Heart left ventricle (tissue), 13 donors: ENCODE measurements around the gene CES4A.

Experiments
- POLR2A ChIP-seq, 2 donors: fragments of 450-650 bp; IDR thresholded peaks; one replicate each; pipeline ENCODE4 v1.6.1; 2017; ENCODE audit warnings: antibody characterized with exemption in 2 of 2, mild to moderate bottlenecking in 2 of 2, moderate library complexity in 2 of 2
- TF ChIP-seq, protein P1 (sequence below), 12 donors: fragments of 200-600 bp; sonication (generic) in 4 of 12; IDR thresholded peaks; one replicate each; pipeline versions ENCODE4 v1.5.0 to v1.8.0; 2018 to 2022; ENCODE audit warnings: antibody characterized with exemption in 12 of 12, mild to moderate bottlenecking in 5 of 12
- donor health status: ischemic (EF 13 %, LVEDD 7.1; RV severe dilation, severe dysfunction).
- donor health status: DM: no; HTN: yes; CAD: no.
- donor health status: DM: no; HTN: no; CAD: no.
- donor health status: ischemic (EF 25% LVEDD 6.9; RV normal size, moderate dysfunction).
- donor health status: ischemic (EF 25% LVEDD 5.7; RV mildly dilated, moderate dysfunction).
- donor health status: ischemic (EF 35%, LVEDD 5.7; RV mildly dilated, moderate dysfunction).
- donor health status: nonischemic (EF 11% LVEDD 7.7; RV severe dilation, severe dysfunction).
- donor health status: DM: yes; HTN: yes; CAD: no.
- donor health status: PGD.
- donor health status: ischemic (EF 29% LVEDD 5.4; RV normal size, mild dysfunction).
- donor health status: nonischemic (EF 23%, LVEDD 6.1; RV moderate dilation, normal function).

DNA sequence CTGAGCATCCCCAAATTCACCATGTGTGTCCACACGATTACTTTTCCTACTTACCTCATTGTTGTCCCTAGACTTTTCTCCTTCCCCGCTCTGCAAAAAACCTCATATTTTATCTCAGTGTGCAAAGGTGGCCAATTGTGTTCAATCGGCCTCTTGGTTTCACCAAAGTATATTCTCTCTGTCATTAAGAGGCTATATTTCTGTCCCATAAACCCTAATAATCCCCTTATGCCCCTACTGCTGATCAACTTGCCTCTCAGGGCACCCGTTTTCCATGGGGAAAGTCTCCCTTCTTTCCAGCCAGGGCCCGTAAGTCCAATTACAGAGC, 41.5 kb upstream of the CES4A start:
- TF ChIP-seq, protein P1, sequence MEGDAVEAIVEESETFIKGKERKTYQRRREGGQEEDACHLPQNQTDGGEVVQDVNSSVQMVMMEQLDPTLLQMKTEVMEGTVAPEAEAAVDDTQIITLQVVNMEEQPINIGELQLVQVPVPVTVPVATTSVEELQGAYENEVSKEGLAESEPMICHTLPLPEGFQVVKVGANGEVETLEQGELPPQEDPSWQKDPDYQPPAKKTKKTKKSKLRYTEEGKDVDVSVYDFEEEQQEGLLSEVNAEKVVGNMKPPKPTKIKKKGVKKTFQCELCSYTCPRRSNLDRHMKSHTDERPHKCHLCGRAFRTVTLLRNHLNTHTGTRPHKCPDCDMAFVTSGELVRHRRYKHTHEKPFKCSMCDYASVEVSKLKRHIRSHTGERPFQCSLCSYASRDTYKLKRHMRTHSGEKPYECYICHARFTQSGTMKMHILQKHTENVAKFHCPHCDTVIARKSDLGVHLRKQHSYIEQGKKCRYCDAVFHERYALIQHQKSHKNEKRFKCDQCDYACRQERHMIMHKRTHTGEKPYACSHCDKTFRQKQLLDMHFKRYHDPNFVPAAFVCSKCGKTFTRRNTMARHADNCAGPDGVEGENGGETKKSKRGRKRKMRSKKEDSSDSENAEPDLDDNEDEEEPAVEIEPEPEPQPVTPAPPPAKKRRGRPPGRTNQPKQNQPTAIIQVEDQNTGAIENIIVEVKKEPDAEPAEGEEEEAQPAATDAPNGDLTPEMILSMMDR (IDR thresholded peaks at IDR 0.05) = no peak
- no peak for TF ChIP-seq POLR2A (IDR thresholded peaks at IDR 0.05)
